Measurements from ENCODE around the gene TM9SF1. TPM values are rescaled to one million over a fixed set of nuclear protein-coding genes. Genes with fewer than 3 reads are reported as not detected.

The TM9SF1 gene
- total and polyA plus RNA-seq, 9 of the 15 experiments (the other 6 are each of a cell fraction or from before 2014, with no cell fraction given): 5.3 to 20.3 (median 11.8) TPM

DNA sequence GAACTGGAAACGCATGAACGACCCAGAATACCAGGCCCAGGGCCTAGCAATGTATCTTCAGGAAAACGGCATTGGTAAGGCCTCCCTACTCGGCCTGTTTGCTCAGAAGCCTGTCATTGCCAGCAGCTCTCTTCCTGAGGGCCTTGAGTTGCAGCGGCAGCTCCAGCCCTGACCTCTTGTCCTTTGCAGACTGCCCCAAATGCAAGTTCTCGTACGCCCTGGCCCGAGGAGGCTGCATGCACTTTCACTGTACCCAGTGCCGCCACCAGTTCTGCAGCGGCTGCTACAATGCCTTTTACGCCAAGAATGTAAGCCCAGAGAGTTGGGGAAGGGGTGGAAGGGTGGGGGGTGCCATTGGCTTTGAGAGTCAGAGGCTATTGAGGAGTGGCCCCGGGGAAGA lies 37.9 kb downstream of the TM9SF1 start:
- H2AFZ ChIP-seq (ENCODE audit: low read depth, low read length): no peak overlapping the region
- H3K27ac ChIP-seq (ENCODE audit: extremely low read depth, low read depth, low read length): no peak overlapping the region
- DNase-seq (ENCODE audit: extremely low read depth in 1 of 4, low spot score in 3 of 4) (no peak), FAIRE-seq (no peak), ATAC-seq (no peak)
- H3K4me3 ChIP-seq: no peak overlapping the region
- BruUV-seq (replicated peaks): no TSS peak
- intact Hi-C loops (cut with micrococcal nuclease): no loop called here
- H3K27me3 ChIP-seq (ENCODE audit: control insufficient read depth in 2 of 2, insufficient read depth in 2 of 2, low read length in 2 of 2): no peaks in the 10 kb centered on the region
- TF ChIP-seq FOXA1 (IDR thresholded peaks at IDR 0.05; ENCODE audit: borderline replicate concordance): no peak
- no peak for TF ChIP-seq ZNF644 (tag; IDR thresholded peaks at IDR 0.05; ENCODE audit: low read depth)
- no peak for TF ChIP-seq ZNF280A (IDR thresholded peaks at IDR 0.05; ENCODE audit: low read depth, partially characterized antibody)
- TF ChIP-seq MAX (CRISPR knock-in tag; IDR thresholded peaks at IDR 0.05): no peak
- TF ChIP-seq THRA (IDR thresholded peaks at IDR 0.05): no peak
- no peak for TF ChIP-seq ZNF77 (CRISPR knock-in tag; IDR thresholded peaks at IDR 0.05)
- no peak for TF ChIP-seq CCAR2 (IDR thresholded peaks at IDR 0.05; ENCODE audit: low read depth, low read length)
- no peak for TF ChIP-seq SIRT6 (IDR thresholded peaks at IDR 0.05; ENCODE audit: low read depth, low read length)
- TF ChIP-seq RBFOX2 (IDR thresholded peaks at IDR 0.05; ENCODE audit: low read depth, low read length): no peak
- peaks cover 10% of the 10 kb centered on the region; the same call in 2 of the 3 replicates for H3K79me2 ChIP-seq (ENCODE audit: control insufficient read depth, insufficient read depth, low read length)
- ChIA-PET CTCF (ENCODE audit: low intra/inter-chr PET ratio) (no interaction called here), POLR2A (interaction anchor here (0.7 kb wide), 1 partner anchor 11 kb away, joined by 3 read pairs; the partner anchor contains the start of gene PSME2)
- H3K9me1 ChIP-seq (ENCODE audit: control insufficient read depth, insufficient read depth, low read length): no peaks in the 10 kb centered on the region
- H3K9me3 ChIP-seq (replicated peaks; ENCODE audit: control insufficient read depth, insufficient read depth, low read depth, low read length): no peaks in the 10 kb centered on the region
- no peak overlapping the region for H3K4me2 ChIP-seq (ENCODE audit: insufficient read depth, low read length)
- peaks cover 10 to 23% of the 10 kb centered on the region in 2 experiments; a peak in 4 of 5 replicates for H3K4me1 ChIP-seq (replicated peaks in 1 of 2; ENCODE audit: control insufficient read depth in 2 of 2, insufficient read depth in 2 of 2, low read length in 2 of 2)
- in situ Hi-C loops (cut with MboI): no loop called here
- 94% methylated on average over 8 of the region's 12 CpGs for WGBS (ENCODE audit: insufficient coverage, low coverage, missing lambda C conversion rate)
- H3K36me3 ChIP-seq (ENCODE audit: control insufficient read depth, insufficient read depth, low read length): peaks cover 58% of the 10 kb centered on the region; the same call in 2 of the 3 replicates
- H4K20me1 ChIP-seq (replicated peaks; ENCODE audit: control insufficient read depth, insufficient read depth, low read length): no peaks in the 10 kb centered on the region
- H3K9ac ChIP-seq (ENCODE audit: insufficient read depth in 1 of 2, low read depth in 2 of 2, low read length in 2 of 2): no peak overlapping the region
